Pancreas (tissue), 10 donors: ENCODE measurements around the gene FLAD1. TPM values are rescaled to one million over a fixed set of nuclear protein-coding genes. Genes with fewer than 3 reads are reported as not detected.

Source experiments
- ATAC-seq, 4 donors: fragments of 200-7000 bp; cut with Tn5 transposase; one replicate each; pipeline versions ENCODE4 v1.8.0 to v1.9.1; 2020; ENCODE audit warnings: mild to moderate bottlenecking in 4 of 4, moderate library complexity in 4 of 4
- DNase-seq, 6 donors: peaks; one replicate each; pipeline ENCODE4 v3.0.0-alpha.2; 2020
- FAIRE-seq: peaks from 2 replicates; lab custom pipeline; 2012; peaks lifted over from hg19 to GRCh38; lab: Jason Lieb, UNC
- H3K27ac ChIP-seq, 4 donors: fragments of 200-600 bp; sonication (generic); 1 replicate in 3 of 4; 2 replicates in 1 of 4; pipeline versions ENCODE4 v1.5.0 to v1.8.0; 2020
- H3K27me3 ChIP-seq, 4 donors: fragments of 200-600 bp; one replicate each; pipeline ENCODE4 v1.8.0; 2021
- H3K36me3 ChIP-seq, 3 donors: fragments of 200-600 bp; sonication (generic) in 1 of 3; one replicate each; pipeline versions ENCODE4 v1.5.0 to v1.8.0; 2020 to 2021
- H3K4me1 ChIP-seq, 3 donors: fragments of 200-600 bp; one replicate each; pipeline ENCODE4 v1.8.0; 2021
- H3K4me3 ChIP-seq, 4 donors: fragments of 200-600 bp; sonication (generic) in 2 of 4; one replicate each; pipeline versions ENCODE4 v1.5.0 to v1.8.0; 2020 to 2021
- H3K9me3 ChIP-seq, 4 donors: fragments of 200-600 bp; one replicate each; pipeline ENCODE4 v1.8.0; 2021
- WGBS, 2 donors: extraction: QIAGEN DNeasy Blood & Tissue Kit; methylation state at CpG; one replicate each; pipeline ENCODE4 v1.1.7; 2013; 5-methylcytosine and 5-hydroxymethylcytosine counted together
- intact Hi-C, 3 donors: fragments of 100-400 bp; cut with DNase I; formaldehyde crosslinking; loops; one replicate each; pipeline versions ENCODE4 v1.11.1 to v1.14.2; 2022
- polyA plus RNA-seq, 2 donors: library from polyadenylated mRNA; stranded (reverse); fragments of 200-250 nt; gene quantifications; one replicate each; pipeline ENCODE4 v1.2.3, GENCODE V29; 2013
- total RNA-seq, 6 donors: library from RNA; stranded (reverse); fragmentation: NEBNext Ultra II Directional in 4 of 6; extraction: Animal tissue kit (Norgen Biotek cat#: 25700) in 4 of 6; gene quantifications; one replicate each; pipeline versions ENCODE4 v1.2.1 to v1.2.4, GENCODE V29; 2021 to 2023
- TF ChIP-seq, protein P1 (sequence below), 4 donors: fragments of 200-600 bp; sonication (generic) in 3 of 4; IDR thresholded peaks; one replicate each; pipeline versions ENCODE4 v1.5.0 to v1.8.0; 2021; ENCODE audit warnings: antibody characterized with exemption in 4 of 4
- donor health status: healthy with polysubstance abuse.
- donor health status: DM: no; HTN: no; CAD: no; lungs with moderate emphysema.
- donor health status: DM: no; HTN: no; CAD: no.
- donor health status: control.
- donor health status: control.
- donor health status: Bipolar disorder and iron deficiency.
- donor health status: DM: yes; HTN: yes; CAD: no.
- donor health status: DM: no; HTN: no; CAD: no.
- donor health status: DM: no; HTN: no; CAD: no.
- donor health status: DM: yes; HTN: yes; CAD: no.

The FLAD1 gene
- total and polyA plus RNA-seq, 8 donors: 8.3 to 28.6 (median 13.2) TPM

- 53% methylated on average over 6 of the region's 6 CpGs for WGBS, 2 donors
- Histone ChIP-seq H3K36me3 (no peaks in the 10 kb centered on the region), H3K27me3 (no peaks in the 10 kb centered on the region), H3K4me1 (peaks cover 6 to 13% (median 7%) of the 10 kb centered on the region in 3 donors), H3K4me3 (no peak overlapping the region), H3K27ac (no peak overlapping the region), H3K9me3 (no peaks in the 10 kb centered on the region)
- FAIRE-seq (no peak), DNase-seq (peak in 1 of 6 donors; percentile 15), ATAC-seq (no peak)
- TF ChIP-seq, protein P1, sequence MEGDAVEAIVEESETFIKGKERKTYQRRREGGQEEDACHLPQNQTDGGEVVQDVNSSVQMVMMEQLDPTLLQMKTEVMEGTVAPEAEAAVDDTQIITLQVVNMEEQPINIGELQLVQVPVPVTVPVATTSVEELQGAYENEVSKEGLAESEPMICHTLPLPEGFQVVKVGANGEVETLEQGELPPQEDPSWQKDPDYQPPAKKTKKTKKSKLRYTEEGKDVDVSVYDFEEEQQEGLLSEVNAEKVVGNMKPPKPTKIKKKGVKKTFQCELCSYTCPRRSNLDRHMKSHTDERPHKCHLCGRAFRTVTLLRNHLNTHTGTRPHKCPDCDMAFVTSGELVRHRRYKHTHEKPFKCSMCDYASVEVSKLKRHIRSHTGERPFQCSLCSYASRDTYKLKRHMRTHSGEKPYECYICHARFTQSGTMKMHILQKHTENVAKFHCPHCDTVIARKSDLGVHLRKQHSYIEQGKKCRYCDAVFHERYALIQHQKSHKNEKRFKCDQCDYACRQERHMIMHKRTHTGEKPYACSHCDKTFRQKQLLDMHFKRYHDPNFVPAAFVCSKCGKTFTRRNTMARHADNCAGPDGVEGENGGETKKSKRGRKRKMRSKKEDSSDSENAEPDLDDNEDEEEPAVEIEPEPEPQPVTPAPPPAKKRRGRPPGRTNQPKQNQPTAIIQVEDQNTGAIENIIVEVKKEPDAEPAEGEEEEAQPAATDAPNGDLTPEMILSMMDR (IDR thresholded peaks at IDR 0.05): no peak
- intact Hi-C loops: no loop called here
Observed at GRCh38 chr1:154987326-154987725, 4.2 kb downstream of the FLAD1 start.

DNA sequence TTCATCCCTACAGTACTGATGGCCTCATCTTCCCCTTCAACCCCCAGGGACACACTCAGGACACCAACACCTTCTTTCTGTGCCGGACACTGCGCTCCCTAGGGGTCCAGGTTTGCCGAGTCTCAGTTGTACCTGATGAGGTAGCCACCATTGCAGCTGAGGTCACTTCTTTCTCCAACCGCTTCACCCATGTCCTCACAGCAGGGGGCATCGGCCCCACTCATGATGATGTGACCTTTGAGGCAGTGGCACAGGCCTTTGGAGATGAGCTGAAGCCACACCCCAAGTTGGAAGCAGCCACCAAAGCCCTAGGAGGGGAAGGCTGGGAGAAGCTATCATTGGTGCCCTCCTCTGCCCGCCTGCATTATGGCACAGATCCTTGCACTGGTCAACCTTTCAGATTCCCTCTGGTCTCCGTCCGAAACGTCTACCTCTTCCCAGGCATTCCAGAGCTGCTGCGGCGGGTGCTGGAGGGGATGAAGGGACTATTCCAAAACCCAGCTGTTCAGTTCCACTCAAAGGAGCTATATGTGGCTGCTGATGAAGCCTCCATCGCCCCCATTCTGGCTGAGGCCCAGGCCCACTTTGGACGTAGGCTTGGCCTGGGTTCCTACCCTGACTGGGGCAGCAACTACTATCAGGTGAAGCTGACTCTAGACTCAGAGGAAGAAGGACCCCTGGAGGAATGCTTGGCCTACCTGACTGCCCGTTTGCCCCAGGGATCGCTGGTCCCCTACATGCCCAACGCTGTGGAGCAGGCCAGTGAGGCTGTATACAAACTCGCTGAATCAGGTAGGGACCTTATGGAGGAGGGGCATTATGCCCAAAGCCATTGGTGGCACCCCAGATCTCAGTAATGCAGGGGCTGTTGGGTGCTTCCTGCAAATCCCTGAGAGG, 5.2 kb downstream of the FLAD1 start:
- intact Hi-C loops: no loop called here
- WGBS, 2 donors: 82 to 83% methylated on average over 17 of the region's 17 CpGs
- peak in 1 of 6 donors; percentile 37 for DNase-seq
- Histone ChIP-seq H3K27me3 (no peaks in the 10 kb centered on the region), H3K4me3 (no peak overlapping the region), H3K4me1 (peaks cover 6 to 9% (median 7%) of the 10 kb centered on the region in 3 donors), H3K27ac (no peak overlapping the region), H3K9me3 (no peaks in the 10 kb centered on the region), H3K36me3 (no peaks in the 10 kb centered on the region)
- FAIRE-seq: no peak
- TF ChIP-seq, protein P1 (IDR thresholded peaks at IDR 0.05): no peak
- no peak for ATAC-seq

DNA sequence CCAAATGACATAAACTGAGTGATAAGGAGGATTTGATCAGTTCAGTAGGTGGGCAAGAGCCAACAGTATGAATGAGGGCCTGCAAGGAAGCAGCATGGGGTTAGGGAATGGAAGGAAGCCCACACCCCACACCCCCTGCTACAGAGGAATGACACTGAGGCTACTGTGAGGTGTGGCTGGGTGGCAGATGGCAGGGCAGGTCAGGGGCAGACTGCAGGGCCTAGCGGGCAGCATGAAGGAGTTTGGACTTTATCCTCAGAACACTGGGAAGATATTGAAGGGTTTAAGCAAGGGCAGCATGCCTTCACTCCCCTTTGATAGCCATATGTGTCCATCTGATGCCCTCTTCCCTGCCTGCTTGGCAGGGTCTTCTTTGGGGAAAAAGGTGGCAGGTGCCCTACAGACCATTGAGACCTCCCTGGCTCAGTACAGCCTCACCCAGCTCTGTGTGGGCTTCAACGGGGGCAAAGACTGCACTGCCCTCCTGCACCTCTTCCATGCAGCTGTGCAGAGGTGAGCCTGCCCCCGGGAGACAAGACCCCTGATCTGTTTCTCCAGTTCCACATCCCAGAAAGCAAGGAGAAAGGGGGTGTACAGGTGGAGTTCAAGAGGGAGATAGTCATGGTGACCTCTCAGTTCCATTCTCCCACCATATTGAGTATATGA, 6.2 kb downstream of the FLAD1 start:
- Histone ChIP-seq H3K4me3 (no peak overlapping the region), H3K27ac (no peak overlapping the region), H3K9me3 (no peaks in the 10 kb centered on the region), H3K27me3 (no peaks in the 10 kb centered on the region), H3K4me1 (peaks cover 0 to 4% (median under 1%) of the 10 kb centered on the region in 3 donors), H3K36me3 (no peaks in the 10 kb centered on the region)
- 80 to 89% methylated on average over 3 of the region's 3 CpGs for WGBS, 2 donors
- TF ChIP-seq, protein P1 (IDR thresholded peaks at IDR 0.05): no peak
- ATAC-seq (no peak), DNase-seq (peak in 1 of 6 donors; percentile 17), FAIRE-seq (no peak)
- intact Hi-C loops: no loop called here

GRCh38 chr1:154990276-154990675, 7.1 kb downstream of the FLAD1 start:
- H3K4me1 ChIP-seq: peaks cover 0 to 3% (median 0%) of the 10 kb centered on the region in 3 donors
- TF ChIP-seq, protein P1 (IDR thresholded peaks at IDR 0.05): no peak
- DNase-seq (peak in 1 of 6 donors; percentile 51), FAIRE-seq (no peak), ATAC-seq (no peak)
- H3K36me3 ChIP-seq: no peaks in the 10 kb centered on the region
- no peak overlapping the region for H3K4me3 ChIP-seq
- intact Hi-C loops: no loop called here
- no peaks in the 10 kb centered on the region for H3K9me3 ChIP-seq
- WGBS, 2 donors: 92 to 95% methylated on average over 8 of the region's 8 CpGs
- H3K27me3 ChIP-seq: no peaks in the 10 kb centered on the region
- H3K27ac ChIP-seq: no peak overlapping the region
